AG09319 (cell line): ENCODE results near the gene EIF2B2.
A peak's percentile ranks its signal among the peaks of the same experiment; 100 is the strongest.

ENCODE experiments used
- DNase-seq: peaks from one replicate; pipeline ENCODE4 v3.0.0-alpha.2; 2010; ENCODE audit warnings: low read depth; ENCODE audit errors: extremely low read depth
- CTCF ChIP-seq: IDR thresholded peaks from 2 replicates; pipeline ENCODE4 v1.5.1; 2011; ENCODE audit warnings: low read depth, mild to moderate bottlenecking, inconsistent platforms, low read length, moderate library complexity

EIF2B2 gene

GRCh38 chr14:75049731-75050201 is 47.0 kb downstream of the EIF2B2 start:
- DNase-seq: peak; percentile 93
- no peak for TF ChIP-seq CTCF

DNA sequence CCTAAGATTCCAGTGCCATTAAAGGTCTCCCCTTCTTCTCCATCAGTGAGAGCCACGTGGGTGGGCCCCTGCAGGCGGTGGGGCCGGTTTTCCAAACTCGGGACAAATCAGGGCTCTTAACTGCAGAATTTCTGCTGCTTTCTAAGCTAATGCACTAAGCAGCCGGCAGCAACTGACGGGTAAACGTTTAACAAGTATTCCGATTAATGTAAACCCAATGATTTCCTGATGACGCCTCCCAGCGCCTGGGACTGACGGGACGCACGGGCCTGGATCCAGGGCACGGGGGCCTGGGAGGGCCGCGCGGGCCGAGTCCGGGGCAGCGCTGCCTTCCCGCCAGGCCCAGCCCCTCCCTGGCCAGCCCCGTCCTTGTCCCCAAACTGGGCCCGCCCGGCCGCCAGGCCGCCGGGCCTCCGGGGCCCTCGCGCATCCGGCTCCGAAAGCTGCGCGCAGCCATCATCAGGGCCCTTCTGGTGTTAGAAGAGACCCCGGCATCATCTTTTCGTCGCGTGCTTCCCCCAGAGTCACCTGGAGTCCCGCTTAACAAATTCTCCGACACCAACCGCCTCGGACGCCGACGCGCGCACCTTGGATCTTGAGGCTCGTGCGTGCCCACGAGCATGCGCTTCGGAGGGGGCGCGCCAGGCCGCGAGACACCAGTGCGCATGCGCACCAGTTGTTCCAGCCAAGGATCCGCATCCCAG is 48.3 kb downstream of the EIF2B2 start, which contains the start of gene MLH3:
TSS of gene MLH3 (minus strand) at position 616 of the 704 bp plus-strand sequence. CDS start 1,812 bp downstream, outside the sequence.
- TF ChIP-seq CTCF: no peak
- DNase-seq: no peak

DNA sequence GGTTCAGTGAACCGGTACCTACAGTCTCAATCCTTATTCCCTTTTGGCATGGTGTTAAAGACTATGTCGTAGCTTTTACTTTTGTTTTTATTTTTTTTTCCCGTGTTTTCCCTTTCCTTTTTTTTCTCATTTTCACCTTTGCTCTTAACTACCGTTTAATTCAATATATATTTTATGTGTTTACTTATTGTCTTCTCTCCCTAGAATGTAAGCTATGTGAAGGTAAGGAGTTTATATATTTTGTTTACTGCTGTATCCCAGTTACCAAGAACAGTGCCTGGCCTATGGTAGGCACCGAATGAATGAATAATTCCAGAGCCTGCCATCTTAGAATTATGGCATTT is 48.8 kb downstream of the EIF2B2 start:
- no peak for DNase-seq
- no peak for TF ChIP-seq CTCF

DNA sequence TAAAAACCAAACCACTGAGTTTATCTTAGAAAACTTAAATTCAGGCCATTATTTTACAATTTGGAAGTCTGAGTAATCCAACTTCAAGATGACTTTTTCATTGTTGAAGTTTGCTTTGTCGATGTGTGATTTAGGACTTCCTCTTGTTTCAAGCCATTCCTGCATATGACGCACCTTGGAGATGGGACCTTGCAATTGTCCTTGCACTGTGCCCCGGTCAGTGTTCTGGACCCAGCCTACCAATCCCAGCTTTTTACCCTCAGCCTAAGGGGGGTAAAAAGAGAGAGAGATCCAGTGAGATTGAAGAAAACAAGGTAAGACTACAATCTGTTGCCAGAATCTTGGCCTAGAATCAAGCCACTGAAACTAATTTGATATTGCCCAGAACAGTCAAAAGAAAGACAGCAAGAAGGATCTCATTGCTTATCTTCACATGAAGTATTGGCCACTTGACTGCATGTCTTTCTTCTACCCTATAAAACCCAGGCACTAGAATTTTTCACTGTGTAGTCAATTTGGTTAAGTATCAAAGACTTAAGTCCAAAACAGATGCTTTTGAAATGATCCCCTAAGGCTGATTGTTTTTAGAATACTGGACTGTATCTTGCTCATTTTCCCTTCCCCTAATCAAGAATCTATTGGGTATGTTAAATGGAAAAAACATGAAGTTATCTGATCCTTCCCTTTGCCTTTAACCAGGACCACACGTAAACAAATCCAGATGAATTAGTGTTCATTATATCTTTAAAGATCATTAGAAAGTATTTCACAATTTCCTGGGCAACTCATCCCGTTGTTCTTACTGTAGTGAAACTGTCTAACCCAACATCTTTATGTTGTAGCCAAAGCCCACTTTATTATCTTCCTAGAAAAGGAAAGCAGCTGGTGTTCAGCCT is 50.9 kb downstream of the EIF2B2 start:
- no peak for TF ChIP-seq CTCF
- peak; percentile 89 for DNase-seq

DNA sequence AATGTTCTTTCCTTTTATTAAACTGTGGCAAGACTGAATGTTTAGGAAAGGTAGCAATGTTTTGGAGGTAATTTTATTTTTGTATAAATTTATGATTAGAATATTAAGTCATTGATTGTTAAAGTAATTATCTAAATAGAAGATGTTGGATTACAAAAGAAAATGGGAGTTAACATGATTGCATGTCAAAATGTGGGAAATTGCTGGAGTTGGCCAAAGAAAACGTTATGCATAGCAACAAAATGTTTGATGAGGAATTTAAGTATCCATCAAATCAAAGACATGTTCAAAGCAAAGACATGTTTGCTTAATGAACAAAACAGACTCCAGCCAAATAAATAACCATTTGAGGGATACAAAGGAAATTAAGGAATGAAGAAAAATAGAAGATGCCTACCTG is 51.7 kb downstream of the EIF2B2 start:
- no peak for DNase-seq
- TF ChIP-seq CTCF: no peak

DNA sequence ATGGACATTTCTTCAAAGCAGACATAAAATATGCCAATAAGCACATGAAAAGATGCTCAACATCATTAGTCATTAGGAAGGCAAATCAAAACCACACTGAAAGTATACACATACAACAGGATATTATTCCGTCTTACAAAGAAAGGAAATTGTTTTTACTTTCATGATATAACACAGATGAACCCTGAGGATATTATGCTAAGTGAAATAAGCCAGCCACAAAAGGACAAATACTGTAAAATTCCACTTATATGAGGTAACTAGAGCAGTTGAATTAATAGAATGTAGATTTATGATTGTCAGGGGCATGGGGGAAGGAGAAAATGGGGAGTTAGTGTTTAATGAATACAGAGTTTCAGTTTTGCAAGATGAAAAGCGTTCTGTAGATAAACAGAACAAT is 56.9 kb downstream of the EIF2B2 start:
- no peak for TF ChIP-seq CTCF
- DNase-seq: no peak

DNA sequence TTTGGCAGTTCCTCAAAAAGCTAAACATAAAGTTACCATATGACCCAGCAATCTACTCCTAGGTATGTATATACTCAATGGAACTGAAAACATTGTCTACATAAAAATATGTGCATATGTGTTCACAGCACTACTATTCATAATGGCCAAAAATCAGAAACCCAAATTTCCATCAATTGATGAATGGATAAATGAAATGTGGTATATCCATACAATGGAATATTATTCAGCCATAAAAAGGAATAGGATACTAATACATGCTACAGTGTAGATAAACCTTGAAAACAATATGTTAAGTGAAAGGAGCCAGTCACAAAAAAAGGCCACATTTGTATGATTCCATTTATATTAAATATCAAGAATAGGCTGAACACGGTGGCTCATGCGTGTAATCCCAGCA is 57.7 kb downstream of the EIF2B2 start:
- no peak for DNase-seq
- no peak for TF ChIP-seq CTCF
